Measurements from ENCODE around the gene KLF11.

The KLF11 gene

GRCh38 chr2:10043256-10043905 lies at the start of gene KLF11:
Gene KLF11, plus strand, starts transcription at chr2:10043550. Its CDS starts 167 bp downstream, at chr2:10043717.
- H3K4me1 ChIP-seq (ENCODE audit: control insufficient read depth in 2 of 2, insufficient read depth in 2 of 2, low read length in 2 of 2) = peaks cover under 1 to 12% of the 10 kb centered on the region in 2 donors
- no peaks in the 10 kb centered on the region for H3K27me3 ChIP-seq (ENCODE audit: control insufficient read depth in 2 of 2, insufficient read depth in 2 of 2, low read length in 2 of 2)
- H3K9me3 ChIP-seq (ENCODE audit: control insufficient read depth in 2 of 2, low read length in 2 of 2) = no peaks in the 10 kb centered on the region
- H3K27ac ChIP-seq (ENCODE audit: low read depth in 2 of 2, low read length in 2 of 2) = peak within 1 kb of the TSS; percentile 95 to 97
- H3K9ac ChIP-seq (ENCODE audit: low read depth in 1 of 2, low read length in 2 of 2) = peak within 1 kb of the TSS; percentile 58 to 73
- H3K4me3 ChIP-seq (ENCODE audit: low read length in 2 of 2) = peak within 1 kb of the TSS; percentile 53 to 67
- H3K36me3 ChIP-seq (ENCODE audit: control insufficient read depth in 2 of 2, insufficient read depth in 2 of 2, low read length in 2 of 2) = peaks cover 8 to 9% of the 10 kb centered on the region in 2 donors

- H3K36me3 ChIP-seq (ENCODE audit: control insufficient read depth in 2 of 2, insufficient read depth in 2 of 2, low read length in 2 of 2) = no peaks in the 10 kb centered on the region
- H3K27me3 ChIP-seq (ENCODE audit: control insufficient read depth in 2 of 2, insufficient read depth in 2 of 2, low read length in 2 of 2) = no peaks in the 10 kb centered on the region
- no peaks in the 10 kb centered on the region for H3K4me1 ChIP-seq (ENCODE audit: control insufficient read depth in 2 of 2, insufficient read depth in 2 of 2, low read length in 2 of 2)
- no peak overlapping the region for H3K9ac ChIP-seq (ENCODE audit: low read depth in 1 of 2, low read length in 2 of 2)
- H3K9me3 ChIP-seq (ENCODE audit: control insufficient read depth in 2 of 2, low read length in 2 of 2) = no peaks in the 10 kb centered on the region
- H3K27ac ChIP-seq (ENCODE audit: low read depth in 2 of 2, low read length in 2 of 2) = no peak overlapping the region
- H3K4me3 ChIP-seq (ENCODE audit: low read length in 2 of 2) = no peak overlapping the region
Observed at GRCh38 chr2:9994462-9994861, 48.9 kb upstream of the KLF11 start.

GRCh38 chr2:9995059-9995458 lies 48.3 kb upstream of the KLF11 start:
- H3K27me3 ChIP-seq (ENCODE audit: control insufficient read depth in 2 of 2, insufficient read depth in 2 of 2, low read length in 2 of 2) = no peaks in the 10 kb centered on the region
- H3K9ac ChIP-seq (ENCODE audit: low read depth in 1 of 2, low read length in 2 of 2) = no peak overlapping the region
- H3K4me3 ChIP-seq (ENCODE audit: low read length in 2 of 2) = no peak overlapping the region
- H3K27ac ChIP-seq (ENCODE audit: low read depth in 2 of 2, low read length in 2 of 2) = no peak overlapping the region
- H3K4me1 ChIP-seq (ENCODE audit: control insufficient read depth in 2 of 2, insufficient read depth in 2 of 2, low read length in 2 of 2) = no peaks in the 10 kb centered on the region
- H3K36me3 ChIP-seq (ENCODE audit: control insufficient read depth in 2 of 2, insufficient read depth in 2 of 2, low read length in 2 of 2) = no peaks in the 10 kb centered on the region
- H3K9me3 ChIP-seq (ENCODE audit: control insufficient read depth in 2 of 2, low read length in 2 of 2) = no peaks in the 10 kb centered on the region

- H3K27me3 ChIP-seq (ENCODE audit: control insufficient read depth in 2 of 2, insufficient read depth in 2 of 2, low read length in 2 of 2) = no peaks in the 10 kb centered on the region
- no peaks in the 10 kb centered on the region for H3K36me3 ChIP-seq (ENCODE audit: control insufficient read depth in 2 of 2, insufficient read depth in 2 of 2, low read length in 2 of 2)
- no peaks in the 10 kb centered on the region for H3K9me3 ChIP-seq (ENCODE audit: control insufficient read depth in 2 of 2, low read length in 2 of 2)
- no peak overlapping the region for H3K9ac ChIP-seq (ENCODE audit: low read depth in 1 of 2, low read length in 2 of 2)
- no peak overlapping the region for H3K4me3 ChIP-seq (ENCODE audit: low read length in 2 of 2)
- H3K27ac ChIP-seq (ENCODE audit: low read depth in 2 of 2, low read length in 2 of 2) = no peak overlapping the region
- H3K4me1 ChIP-seq (ENCODE audit: control insufficient read depth in 2 of 2, insufficient read depth in 2 of 2, low read length in 2 of 2) = no peaks in the 10 kb centered on the region
Observed at GRCh38 chr2:9996321-9996720, 47.0 kb upstream of the KLF11 start.

GRCh38 chr2:9997936-9998335 lies 45.4 kb upstream of the KLF11 start:
- Histone ChIP-seq H3K4me1 (ENCODE audit: control insufficient read depth in 2 of 2, insufficient read depth in 2 of 2, low read length in 2 of 2) (no peaks in the 10 kb centered on the region), H3K27ac (ENCODE audit: low read depth in 2 of 2, low read length in 2 of 2) (no peak overlapping the region)

GRCh38 chr2:9998916-9999654 lies 44.3 kb upstream of the KLF11 start:
- Histone ChIP-seq H3K4me3 (ENCODE audit: low read length in 2 of 2) (no peak overlapping the region), H3K27ac (ENCODE audit: low read depth in 2 of 2, low read length in 2 of 2) (no peak overlapping the region), H3K27me3 (ENCODE audit: control insufficient read depth in 2 of 2, insufficient read depth in 2 of 2, low read length in 2 of 2) (no peaks in the 10 kb centered on the region), H3K9me3 (ENCODE audit: control insufficient read depth in 2 of 2, low read length in 2 of 2) (no peaks in the 10 kb centered on the region), H3K4me1 (ENCODE audit: control insufficient read depth in 2 of 2, insufficient read depth in 2 of 2, low read length in 2 of 2) (no peaks in the 10 kb centered on the region), H3K36me3 (ENCODE audit: control insufficient read depth in 2 of 2, insufficient read depth in 2 of 2, low read length in 2 of 2) (no peaks in the 10 kb centered on the region), H3K9ac (ENCODE audit: low read depth in 1 of 2, low read length in 2 of 2) (no peak overlapping the region)

More at GRCh38 chr2:9997936-9998335, 45.4 kb upstream of the KLF11 start:
- no peaks in the 10 kb centered on the region for H3K36me3 ChIP-seq (ENCODE audit: control insufficient read depth in 2 of 2, insufficient read depth in 2 of 2, low read length in 2 of 2)
- no peak overlapping the region for H3K4me3 ChIP-seq (ENCODE audit: low read length in 2 of 2)
- H3K9ac ChIP-seq (ENCODE audit: low read depth in 1 of 2, low read length in 2 of 2) = no peak overlapping the region
- no peaks in the 10 kb centered on the region for H3K27me3 ChIP-seq (ENCODE audit: control insufficient read depth in 2 of 2, insufficient read depth in 2 of 2, low read length in 2 of 2)
- H3K9me3 ChIP-seq (ENCODE audit: control insufficient read depth in 2 of 2, low read length in 2 of 2) = no peaks in the 10 kb centered on the region

GRCh38 chr2:9999693-10000092 lies 43.7 kb upstream of the KLF11 start:
- Histone ChIP-seq H3K36me3 (ENCODE audit: control insufficient read depth in 2 of 2, insufficient read depth in 2 of 2, low read length in 2 of 2) (no peaks in the 10 kb centered on the region), H3K27ac (ENCODE audit: low read depth in 2 of 2, low read length in 2 of 2) (no peak overlapping the region), H3K4me1 (ENCODE audit: control insufficient read depth in 2 of 2, insufficient read depth in 2 of 2, low read length in 2 of 2) (no peaks in the 10 kb centered on the region), H3K4me3 (ENCODE audit: low read length in 2 of 2) (no peak overlapping the region), H3K9ac (ENCODE audit: low read depth in 1 of 2, low read length in 2 of 2) (no peak overlapping the region), H3K27me3 (ENCODE audit: control insufficient read depth in 2 of 2, insufficient read depth in 2 of 2, low read length in 2 of 2) (no peaks in the 10 kb centered on the region), H3K9me3 (ENCODE audit: control insufficient read depth in 2 of 2, low read length in 2 of 2) (no peaks in the 10 kb centered on the region)

GRCh38 chr2:10000541-10000940 lies 42.8 kb upstream of the KLF11 start:
- Histone ChIP-seq H3K36me3 (ENCODE audit: control insufficient read depth in 2 of 2, insufficient read depth in 2 of 2, low read length in 2 of 2) (no peaks in the 10 kb centered on the region), H3K4me1 (ENCODE audit: control insufficient read depth in 2 of 2, insufficient read depth in 2 of 2, low read length in 2 of 2) (no peaks in the 10 kb centered on the region), H3K9ac (ENCODE audit: low read depth in 1 of 2, low read length in 2 of 2) (no peak overlapping the region), H3K9me3 (ENCODE audit: control insufficient read depth in 2 of 2, low read length in 2 of 2) (no peaks in the 10 kb centered on the region), H3K4me3 (ENCODE audit: low read length in 2 of 2) (no peak overlapping the region), H3K27me3 (ENCODE audit: control insufficient read depth in 2 of 2, insufficient read depth in 2 of 2, low read length in 2 of 2) (no peaks in the 10 kb centered on the region), H3K27ac (ENCODE audit: low read depth in 2 of 2, low read length in 2 of 2) (no peak overlapping the region)

GRCh38 chr2:10001586-10001985 lies 41.8 kb upstream of the KLF11 start:
- Histone ChIP-seq H3K36me3 (ENCODE audit: control insufficient read depth in 2 of 2, insufficient read depth in 2 of 2, low read length in 2 of 2) (no peaks in the 10 kb centered on the region), H3K9me3 (ENCODE audit: control insufficient read depth in 2 of 2, low read length in 2 of 2) (no peaks in the 10 kb centered on the region), H3K27ac (ENCODE audit: low read depth in 2 of 2, low read length in 2 of 2) (no peak overlapping the region), H3K4me3 (ENCODE audit: low read length in 2 of 2) (no peak overlapping the region), H3K27me3 (ENCODE audit: control insufficient read depth in 2 of 2, insufficient read depth in 2 of 2, low read length in 2 of 2) (no peaks in the 10 kb centered on the region), H3K4me1 (ENCODE audit: control insufficient read depth in 2 of 2, insufficient read depth in 2 of 2, low read length in 2 of 2) (peaks cover 0 to under 1% of the 10 kb centered on the region in 2 donors), H3K9ac (ENCODE audit: low read depth in 1 of 2, low read length in 2 of 2) (no peak overlapping the region)

GRCh38 chr2:10002109-10002508 lies 41.2 kb upstream of the KLF11 start:
- Histone ChIP-seq H3K9ac (ENCODE audit: low read depth in 1 of 2, low read length in 2 of 2) (no peak overlapping the region), H3K27me3 (ENCODE audit: control insufficient read depth in 2 of 2, insufficient read depth in 2 of 2, low read length in 2 of 2) (no peaks in the 10 kb centered on the region), H3K27ac (ENCODE audit: low read depth in 2 of 2, low read length in 2 of 2) (no peak overlapping the region), H3K4me1 (ENCODE audit: control insufficient read depth in 2 of 2, insufficient read depth in 2 of 2, low read length in 2 of 2) (peaks cover 0 to 3% of the 10 kb centered on the region in 2 donors), H3K4me3 (ENCODE audit: low read length in 2 of 2) (no peak overlapping the region), H3K36me3 (ENCODE audit: control insufficient read depth in 2 of 2, insufficient read depth in 2 of 2, low read length in 2 of 2) (no peaks in the 10 kb centered on the region), H3K9me3 (ENCODE audit: control insufficient read depth in 2 of 2, low read length in 2 of 2) (no peaks in the 10 kb centered on the region)

Data from mucosa of rectum (tissue), 2 donors.